Stimulated activated CD8-positive, alpha-beta memory T cell treated with anti-CD3 and anti-CD28 coated beads, Interleukin-15, amount 100 ng/mL, for 24 hours (primary cell): ENCODE data around the gene MFNG.

Experiments
- DNase-seq: peaks from one replicate; pipeline ENCODE4 v3.0.0-alpha.2; 2020; ENCODE audit warnings: low read depth

Gene MFNG

DNA sequence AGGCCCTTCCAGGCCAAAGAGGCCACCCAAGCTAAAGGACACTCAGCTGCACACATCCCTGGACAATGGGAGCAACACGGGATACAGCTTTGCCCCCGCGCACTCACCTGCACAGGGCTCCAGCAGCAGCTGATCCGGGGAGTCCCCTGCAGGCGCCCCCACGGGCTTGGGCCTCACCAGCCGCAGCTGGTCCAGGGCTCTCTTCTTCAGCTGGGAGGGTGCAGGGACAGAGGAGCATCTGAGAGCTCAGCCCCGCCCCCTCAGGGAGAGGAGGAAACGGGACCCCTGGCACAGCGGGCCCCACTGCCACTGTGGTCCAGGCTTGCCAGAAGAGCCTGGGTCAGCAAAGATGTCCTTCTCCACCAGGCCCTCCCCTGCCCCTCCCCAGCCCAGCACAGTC is 7.8 kb upstream of the MFNG start:
- DNase-seq: no peak

- peak; percentile 21 for DNase-seq
Observed at GRCh38 chr22:37492428-37493344, 6.5 kb upstream of the MFNG start.

DNA sequence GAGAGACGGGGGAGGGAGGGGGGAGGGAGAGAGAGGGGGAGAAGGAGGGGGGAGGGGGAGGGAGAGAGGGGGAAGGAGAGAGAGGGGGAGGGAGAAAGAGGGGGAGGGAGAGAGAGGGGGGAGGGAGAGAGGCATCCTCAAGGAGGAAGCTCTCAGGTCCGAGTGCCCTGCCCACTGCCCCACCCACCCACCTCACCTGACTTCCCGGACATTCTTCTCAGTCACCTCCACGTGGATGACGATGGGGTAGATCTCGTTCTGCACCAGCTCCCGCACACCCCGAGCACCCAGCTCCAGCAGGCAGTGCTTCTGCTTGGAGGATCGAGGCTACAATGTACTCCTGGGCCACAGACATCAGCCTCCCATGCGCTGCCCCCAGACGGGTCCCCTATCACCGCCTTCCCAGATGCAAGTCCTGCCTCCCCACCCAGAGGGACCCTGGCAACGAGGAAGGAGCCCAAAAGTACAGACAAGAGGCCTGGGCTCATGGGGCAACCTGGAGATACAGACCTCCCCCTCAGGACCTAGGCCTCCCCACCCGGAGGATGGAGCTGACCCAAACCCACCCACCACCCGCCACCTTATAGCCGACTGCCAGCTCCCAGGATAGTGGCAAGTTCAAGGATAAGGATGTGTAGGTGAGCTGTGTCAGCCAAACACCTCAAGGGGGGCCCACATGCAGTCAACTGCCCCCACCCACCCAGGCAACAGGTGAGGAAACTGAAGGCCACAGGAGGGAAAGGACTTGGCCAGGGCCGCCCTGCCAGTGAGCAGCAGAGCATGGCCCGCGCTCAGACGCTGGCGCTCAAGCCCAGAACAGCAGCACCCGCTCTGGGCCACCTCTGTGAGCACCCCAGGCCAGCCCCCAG is 5.6 kb upstream of the MFNG start:
- DNase-seq: no peak

DNA sequence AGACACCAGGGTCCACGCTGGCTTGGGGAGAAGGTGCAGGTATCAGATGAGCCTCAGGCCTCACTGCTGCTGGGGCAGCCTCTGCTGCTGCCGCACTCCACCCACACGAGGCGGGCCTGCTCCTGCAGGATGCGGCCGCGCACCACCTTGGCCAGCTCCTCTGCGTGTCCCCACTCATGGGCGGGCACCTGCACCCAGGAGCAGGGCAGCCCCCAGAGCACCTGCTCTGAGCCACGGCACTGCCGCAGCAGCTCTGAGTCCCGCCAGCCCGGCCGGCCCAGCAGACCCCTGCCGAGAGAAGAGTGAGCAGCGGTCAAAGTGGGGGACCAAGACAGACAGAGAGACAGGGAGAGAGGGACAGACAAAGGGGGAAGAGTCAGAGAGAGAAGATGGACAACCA is 4.9 kb upstream of the MFNG start:
- no peak for DNase-seq

- DNase-seq: no peak
Observed at GRCh38 chr22:37489983-37490382, 3.8 kb upstream of the MFNG start.

GRCh38 chr22:37488337-37489135 is 2.4 kb upstream of the MFNG start:
- no peak for DNase-seq

DNA sequence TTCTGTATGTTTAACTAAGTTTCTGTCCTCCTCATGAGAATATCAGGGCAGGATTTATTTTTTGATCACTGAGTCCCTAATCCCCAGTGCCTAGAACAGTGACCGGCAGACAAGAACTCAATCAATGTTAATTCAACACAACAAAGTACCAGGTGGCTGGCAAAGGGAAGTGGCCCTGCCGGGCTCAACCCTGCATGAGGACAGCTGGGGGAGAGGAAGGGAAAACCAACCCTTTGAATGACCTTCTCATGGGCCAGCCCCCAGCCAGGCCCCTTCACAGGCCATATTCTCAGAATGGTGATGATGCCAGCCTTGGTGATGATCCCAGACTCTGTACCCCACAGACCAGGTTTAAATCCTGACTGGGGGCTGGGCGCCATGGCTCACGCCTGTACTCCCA is 1.4 kb upstream of the MFNG start:
- no peak for DNase-seq

GRCh38 chr22:37487129-37487528 is 945 bp upstream of the MFNG start:
- no peak for DNase-seq

DNA sequence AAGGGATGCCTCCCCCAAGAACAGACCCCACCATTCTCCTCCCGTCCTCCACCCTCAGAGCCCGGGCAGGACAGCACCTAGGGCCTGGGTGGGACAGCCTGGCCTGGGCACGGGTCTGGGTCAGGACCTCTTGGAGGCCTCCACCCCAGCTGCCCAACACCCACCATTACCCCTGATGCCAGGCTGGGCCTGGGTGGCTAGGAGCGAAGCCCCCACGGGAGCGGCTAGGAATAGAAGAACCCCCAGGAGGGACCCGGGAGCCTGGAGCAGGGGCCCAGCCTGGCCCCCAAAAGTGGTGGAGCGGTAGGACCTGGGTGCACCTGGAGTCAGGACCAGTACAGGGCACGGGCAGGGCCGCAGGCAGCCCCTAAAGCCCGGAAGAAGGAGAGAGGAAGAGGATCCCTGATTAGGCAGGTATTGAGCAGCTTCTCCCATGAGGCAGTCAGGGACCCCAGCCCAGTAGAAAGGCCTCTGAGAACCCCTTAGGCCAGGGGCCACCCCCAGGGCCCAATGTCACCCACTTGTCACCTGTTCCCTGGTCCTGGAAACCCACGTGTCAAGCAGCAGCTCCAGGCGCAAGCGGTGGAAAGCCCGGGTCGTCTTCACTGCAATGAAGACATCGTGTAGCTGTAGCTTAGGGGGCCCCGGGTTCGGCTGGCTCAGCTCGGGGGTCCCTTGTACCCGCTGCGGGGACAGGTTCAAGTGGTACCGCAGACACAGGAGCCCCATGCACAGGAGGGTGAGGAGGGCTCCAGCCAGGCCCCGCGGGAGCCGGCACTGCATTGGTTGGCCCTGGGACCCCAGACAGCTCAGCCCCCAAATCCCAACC is 575 bp downstream of the MFNG start:
- peak; percentile 9 for DNase-seq

- peak; percentile 50 for DNase-seq
Observed at GRCh38 chr22:37484480-37485394, 1.4 kb downstream of the MFNG start.

- DNase-seq: no peak
Observed at GRCh38 chr22:37483050-37483449, 3.1 kb downstream of the MFNG start.

DNA sequence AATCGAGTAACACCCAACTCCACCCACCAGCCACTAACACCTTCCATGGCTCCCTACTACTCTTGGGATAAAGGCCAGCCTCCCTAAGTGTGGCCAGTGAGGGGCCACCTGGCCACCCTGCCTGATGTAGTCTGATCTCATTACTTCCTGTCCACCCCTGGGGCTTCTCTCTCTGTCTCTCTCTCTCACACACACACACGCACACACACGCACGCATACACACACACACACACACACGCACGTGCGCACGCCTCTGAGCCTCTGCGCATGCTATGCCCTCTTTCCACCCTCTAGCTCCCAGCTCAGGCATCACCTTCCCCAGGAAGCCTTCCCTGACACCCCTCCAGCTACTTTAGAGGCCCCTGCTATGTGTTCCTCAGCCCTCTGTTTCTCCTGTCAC is 3.9 kb downstream of the MFNG start:
- DNase-seq: no peak

- DNase-seq: no peak
Observed at GRCh38 chr22:37481347-37481907, 4.8 kb downstream of the MFNG start.

DNA sequence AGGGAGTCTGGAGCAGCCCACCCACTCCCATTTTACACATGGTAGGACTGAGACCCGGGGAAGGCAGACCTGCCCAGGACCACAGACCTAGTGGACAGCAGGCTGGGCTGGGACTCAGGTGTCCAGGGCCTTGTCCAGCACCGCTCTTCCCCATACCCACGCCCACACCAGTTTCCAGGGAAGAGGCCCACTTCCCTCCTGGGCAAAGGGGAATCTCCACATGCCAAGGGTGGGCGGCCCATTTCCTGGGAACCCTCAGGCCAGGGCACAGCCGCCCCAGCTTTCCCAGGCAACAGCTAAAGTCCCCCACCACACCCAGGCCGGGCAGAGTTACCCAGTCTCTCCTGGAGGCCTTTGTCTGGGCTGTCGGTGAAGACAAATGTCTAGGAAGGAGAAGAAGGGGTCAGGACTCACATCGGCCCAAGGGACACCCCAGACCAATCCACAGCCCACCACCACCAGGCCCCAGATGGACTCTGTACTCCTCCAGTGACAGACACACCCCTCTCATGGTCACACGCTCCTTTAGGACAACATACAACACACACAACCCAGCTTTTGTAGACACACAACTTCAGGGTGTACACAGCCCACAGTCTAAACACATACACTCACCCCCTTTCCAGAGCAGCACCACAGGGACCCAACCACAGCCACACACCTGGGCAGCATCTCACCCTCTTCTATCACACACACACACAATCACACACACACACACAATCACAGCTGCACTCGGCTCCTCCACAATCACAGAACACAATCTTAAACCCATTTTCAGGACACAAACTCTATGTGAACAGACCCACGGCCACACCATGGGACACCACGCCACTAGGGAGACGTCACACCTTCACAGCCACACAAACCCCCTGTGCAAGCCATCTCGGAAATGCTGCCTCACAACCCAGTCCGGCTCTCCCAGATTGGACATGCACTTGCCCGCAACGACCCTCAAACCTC is 5.5 kb downstream of the MFNG start:
- no peak for DNase-seq

GRCh38 chr22:37479196-37479595 is 7.0 kb downstream of the MFNG start:
- DNase-seq: no peak

DNA sequence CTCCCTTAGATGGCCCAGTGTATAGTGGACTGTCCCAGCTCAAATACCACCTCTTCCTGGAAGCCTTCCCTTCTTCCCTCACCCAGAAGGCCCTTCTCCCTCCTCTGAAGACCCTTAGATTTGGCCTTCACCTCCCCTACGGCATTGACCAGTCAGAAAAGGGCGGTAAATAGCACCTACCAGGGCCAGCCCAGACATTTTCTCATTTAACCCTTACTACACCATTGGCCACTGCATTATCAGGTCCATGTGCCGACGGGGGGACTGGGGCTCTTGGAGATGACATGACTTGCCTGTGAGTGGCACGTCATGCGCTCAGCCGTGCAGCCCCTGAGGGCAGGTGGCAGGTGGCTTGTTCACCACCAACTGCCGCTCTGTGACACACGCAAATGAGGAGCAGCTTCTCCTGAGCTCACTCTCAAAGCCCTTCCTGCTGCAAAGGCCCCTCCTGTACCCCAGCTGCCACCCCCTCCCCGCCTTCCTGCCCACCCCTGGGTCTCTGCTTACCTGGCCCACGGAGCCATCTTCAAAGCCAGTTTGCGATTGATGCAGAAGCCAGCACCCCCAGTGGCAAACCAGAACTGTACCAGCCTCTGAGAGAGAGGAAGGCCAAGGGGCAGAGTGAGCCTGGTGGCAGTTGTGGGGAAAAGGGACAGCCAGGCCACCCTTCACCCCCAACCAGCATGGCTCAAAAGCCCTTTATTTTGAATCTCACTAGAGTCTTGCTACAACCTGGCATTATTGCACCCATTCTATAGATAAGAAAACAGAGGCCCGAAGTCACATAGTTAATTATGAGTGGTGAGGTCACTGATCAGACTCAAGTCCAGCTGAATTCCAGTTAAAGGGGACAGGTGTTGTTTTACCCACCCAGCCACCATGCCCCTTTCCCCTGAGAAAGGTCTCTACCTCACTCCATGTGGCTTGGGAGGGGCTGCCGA is 9.5 kb downstream of the MFNG start:
- no peak for DNase-seq

GRCh38 chr22:37474447-37475090 is 11.6 kb downstream of the MFNG start:
- no peak for DNase-seq
